GM12864 (cell line): ENCODE results near the gene ETS2.

Source experiments
- DNase-seq: peaks from one replicate; pipeline ENCODE4 v3.0.0-alpha.2; 2011; ENCODE audit warnings: low read depth
- H3K4me3 ChIP-seq: 2 replicates; pipeline ENCODE4 v1.5.1; 2011; ENCODE audit warnings: mild to moderate bottlenecking, low read depth, low read length, control low read depth
- CTCF ChIP-seq: IDR thresholded peaks from 2 replicates; pipeline ENCODE4 v1.5.1; 2011; ENCODE audit warnings: low read depth, mild to moderate bottlenecking, moderate library complexity, low read length, control low read depth, inconsistent platforms; ENCODE audit errors: missing control alignments

ETS2 gene

GRCh38 chr21:38830671-38831525 lies 25.2 kb downstream of the ETS2 start:
- DNase-seq = peak; percentile 25
- H3K4me3 ChIP-seq = no peak overlapping the region
- TF ChIP-seq CTCF = no peak

- H3K4me3 ChIP-seq = no peak overlapping the region
- DNase-seq = peak; percentile 19
- no peak for TF ChIP-seq CTCF
Observed at GRCh38 chr21:38831526-38832467, 26.1 kb downstream of the ETS2 start.

GRCh38 chr21:38832664-38833063 lies 26.9 kb downstream of the ETS2 start:
- no peak overlapping the region for H3K4me3 ChIP-seq
- DNase-seq = no peak
- no peak for TF ChIP-seq CTCF

GRCh38 chr21:38833117-38833516 lies 27.4 kb downstream of the ETS2 start:
- TF ChIP-seq CTCF = peak; percentile 10
- H3K4me3 ChIP-seq = no peak overlapping the region
- DNase-seq = no peak

GRCh38 chr21:38834725-38835124 lies 29.0 kb downstream of the ETS2 start:
- no peak overlapping the region for H3K4me3 ChIP-seq
- TF ChIP-seq CTCF = no peak
- DNase-seq = no peak

GRCh38 chr21:38837806-38838461 lies 32.2 kb downstream of the ETS2 start:
- DNase-seq = no peak
- no peak overlapping the region for H3K4me3 ChIP-seq
- no peak for TF ChIP-seq CTCF
